SK-N-SH (cell line): Measurements from ENCODE around the gene CXCL1. TPM values are rescaled to one million over a fixed set of nuclear protein-coding genes. Genes with fewer than 3 reads are reported as not detected.

Experiments
- CTCF ChIA-PET: fragments of 300-600, 350-600 bp; formaldehyde crosslinking; extraction: SDS; loops from one replicate; lab custom pipeline; 2021; lab: Yijun Ruan, JAX
- POLR2A ChIA-PET: fragments of 350-600 bp; sonication (Branson Sonifier 250); formaldehyde crosslinking; extraction: SDS; loops from one replicate; lab custom pipeline; 2020; ENCODE audit warnings: antibody characterized with exemption, inconsistent platforms; lab: Yijun Ruan, JAX
- DNase-seq: peaks from one replicate; pipeline ENCODE4 v3.0.0; 2012
- H2AFZ ChIP-seq: fragments of 200-600 bp; sonication (generic); 2 replicates; pipeline ENCODE4 v1.8.1; 2016; ENCODE audit warnings: antibody characterized with exemption, mild to moderate bottlenecking, low read depth
- H3F3A ChIP-seq: fragments of 200-600 bp; sonication (generic); replicated peaks from 2 replicates; pipeline ENCODE3; 2016; ENCODE audit warnings: antibody characterized with exemption, mild to moderate bottlenecking; ENCODE audit not compliant: insufficient read depth
- H3K27ac ChIP-seq, 2 experiments: fragments of 200-500 bp in 1 of 2; fragments of 200-600 bp in 1 of 2; sonication (Bioruptor generic) in 1 of 2; sonication (generic), shearing (Covaris generic) in 1 of 2; 2 replicates each; pipeline versions ENCODE4 v1.5.1 to v1.6.1; 2014 to 2016; ENCODE audit warnings: low read depth in 2 of 2, inconsistent platforms in 1 of 2, low read length in 1 of 2, mild to moderate bottlenecking in 1 of 2, mixed read lengths in 1 of 2
- H3K27me3 ChIP-seq: fragments of 200-600 bp; sonication (generic), shearing (Covaris generic); 2 replicates; pipeline ENCODE4 v1.6.1; 2016; ENCODE audit warnings: mixed run types; ENCODE audit not compliant: insufficient read depth
- H3K36me3 ChIP-seq, 2 experiments: fragments of 200-500 bp in 1 of 2; fragments of 200-600 bp in 1 of 2; sonication (Bioruptor generic) in 1 of 2; sonication (generic) in 1 of 2; replicated peaks in 1 of 2; 2 replicates each; pipeline versions ENCODE3 to v1.5.1; 2014 to 2016; ENCODE audit warnings: low read length in 1 of 2, mild to moderate bottlenecking in 1 of 2; ENCODE audit not compliant: insufficient read depth in 2 of 2, control insufficient read depth in 1 of 2
- H3K4me1 ChIP-seq, 2 experiments: fragments of 200-500 bp in 1 of 2; fragments of 200-600 bp in 1 of 2; sonication (Bioruptor generic) in 1 of 2; sonication (generic), shearing (Covaris generic) in 1 of 2; 2 replicates each; pipeline versions ENCODE4 v1.5.1 to v1.6.1; 2014 to 2016; ENCODE audit warnings: low read depth in 1 of 2, low read length in 1 of 2, mixed run types in 1 of 2; ENCODE audit not compliant: insufficient read depth in 2 of 2, control insufficient read depth in 1 of 2
- H3K4me2 ChIP-seq: fragments of 200-600 bp; sonication (generic), shearing (Covaris generic); 2 replicates; pipeline ENCODE4 v1.6.1; 2017; ENCODE audit warnings: mixed run types
- H3K4me3 ChIP-seq, 2 experiments: fragments of 200-500 bp in 1 of 2; fragments of 200-600 bp in 1 of 2; sonication (Bioruptor generic) in 1 of 2; sonication (generic), shearing (Covaris generic) in 1 of 2; 2 replicates each; pipeline versions ENCODE4 v1.5.1 to v1.8.1; 2014 to 2016; ENCODE audit warnings: low read depth in 2 of 2, inconsistent platforms in 1 of 2, low read length in 1 of 2, mild to moderate bottlenecking in 1 of 2, mixed read lengths in 1 of 2, moderate library complexity in 1 of 2
- H3K79me2 ChIP-seq: fragments of 200-600 bp; sonication (generic); 2 replicates; pipeline ENCODE4 v1.8.1; 2017; ENCODE audit warnings: mild to moderate bottlenecking; ENCODE audit not compliant: insufficient read depth
- H3K9ac ChIP-seq: fragments of 200-600 bp; sonication (generic); 2 replicates; pipeline ENCODE4 v1.6.1; 2017; ENCODE audit warnings: mixed run types
- H3K9me2 ChIP-seq: fragments of 200-600 bp; sonication (generic); 2 replicates; pipeline ENCODE4 v1.6.1; 2017; ENCODE audit warnings: mixed run types
- H3K9me3 ChIP-seq: fragments of 200-600 bp; sonication (generic); 2 replicates; pipeline ENCODE4 v1.6.1; 2017; ENCODE audit warnings: mixed run types, mild to moderate bottlenecking, moderate library complexity
- H4K20me1 ChIP-seq: fragments of 200-600 bp; sonication (generic); 2 replicates; pipeline ENCODE4 v1.6.1; 2017; ENCODE audit warnings: mild to moderate bottlenecking, mixed run types; ENCODE audit not compliant: insufficient read depth
- CHD2 ChIP-seq: fragments of 150-350 bp; IDR thresholded peaks from 2 replicates; pipeline ENCODE4 v1.6.1; 2018; ENCODE audit warnings: low read length; ENCODE audit not compliant: partially characterized antibody
- ELF1 ChIP-seq: IDR thresholded peaks from 2 replicates; pipeline ENCODE4 v1.4.0; 2012
- EZH2phosphoT487 ChIP-seq: fragments of 200-600 bp; sonication (generic); IDR thresholded peaks from 2 replicates; pipeline ENCODE4 v1.6.1; 2017; ENCODE audit warnings: low read depth, mixed run types, mild to moderate bottlenecking, antibody characterized with exemption, moderate library complexity, borderline replicate concordance
- FOSL2 ChIP-seq: IDR thresholded peaks from 2 replicates; pipeline ENCODE4 v1.4.0; 2012; ENCODE audit warnings: low read depth, mild to moderate bottlenecking, moderate library complexity, borderline replicate concordance
- GATA2 ChIP-seq: sonication (generic); formaldehyde crosslinking; IDR thresholded peaks from 2 replicates; pipeline ENCODE4 v1.5.0; 2020; ENCODE audit warnings: mild to moderate bottlenecking, missing genetic modification reagents
- JUND ChIP-seq: IDR thresholded peaks from 2 replicates; pipeline ENCODE4 v1.4.0; 2012
- MEF2A ChIP-seq: IDR thresholded peaks from 2 replicates; pipeline ENCODE4 v1.4.0; 2012; ENCODE audit warnings: low read depth, borderline replicate concordance
- MXI1 ChIP-seq: IDR thresholded peaks from 2 replicates; pipeline ENCODE4 v1.6.1; 2012; ENCODE audit warnings: mild to moderate bottlenecking, low read depth, low read length, improper control_type of control experiment
- NFIC ChIP-seq: IDR thresholded peaks from 2 replicates; pipeline ENCODE4 v1.4.0; 2012; ENCODE audit warnings: borderline replicate concordance
- POLR2AphosphoS5 ChIP-seq: IDR thresholded peaks from 2 replicates; pipeline ENCODE4 v1.6.1; 2012; ENCODE audit warnings: low read depth, low read length
- RAD21 ChIP-seq: IDR thresholded peaks from 2 replicates; pipeline ENCODE4 v1.6.1; 2012; ENCODE audit warnings: mild to moderate bottlenecking, low read length
- RXRA ChIP-seq: IDR thresholded peaks from 2 replicates; pipeline ENCODE4 v1.4.0; 2012; ENCODE audit warnings: low read depth, mild to moderate bottlenecking, borderline replicate concordance
- SIN3A ChIP-seq: IDR thresholded peaks from 2 replicates; pipeline ENCODE4 v1.6.1; 2012; ENCODE audit warnings: low read depth, mild to moderate bottlenecking, low read length, moderate library complexity, borderline replicate concordance
- TCF12 ChIP-seq: IDR thresholded peaks from 2 replicates; pipeline ENCODE4 v1.4.0; 2012
- TEAD4 ChIP-seq: IDR thresholded peaks from 2 replicates; pipeline ENCODE4 v1.4.0; 2012; ENCODE audit warnings: mild to moderate bottlenecking, borderline replicate concordance; ENCODE audit not compliant: insufficient read depth
- WGBS: methylation state at CpG from one replicate; pipeline ENCODE4 v1.1.6; 2017; ENCODE audit warnings: low lambda C conversion rate; 5-methylcytosine and 5-hydroxymethylcytosine counted together
- polyA plus RNA-seq, 3 experiments: library from polyadenylated mRNA; depleted of rRNA; stranded (reverse); fragments of >200 nt; gene quantifications; 2 replicates each; pipeline ENCODE4 v1.2.3, GENCODE V29; 2012
- TF ChIP-seq, protein P1 (sequence below): fragments of 150-350 bp; IDR thresholded peaks from 2 replicates; pipeline ENCODE4 v1.6.1; 2017; ENCODE audit warnings: antibody characterized with exemption, low read length, low read depth, borderline replicate concordance
- TF ChIP-seq, protein P2 (sequence below): IDR thresholded peaks from 2 replicates; pipeline ENCODE4 v1.4.0; 2012; ENCODE audit warnings: low read depth, borderline replicate concordance
- TF ChIP-seq, protein P3 (sequence below): fragments of 200-600 bp; sonication (generic); IDR thresholded peaks from 2 replicates; pipeline ENCODE4 v1.6.1; 2017; ENCODE audit warnings: antibody characterized with exemption, mild to moderate bottlenecking, moderate library complexity
- TF ChIP-seq, protein P4 (sequence below): IDR thresholded peaks from 2 replicates; pipeline ENCODE4 v1.4.0; 2012; ENCODE audit warnings: low read depth, borderline replicate concordance

The CXCL1 gene
- polyA plus RNA-seq, 1 of the 3 experiments (the other 2 are of a cell fraction), result 0.12 TPM

DNA sequence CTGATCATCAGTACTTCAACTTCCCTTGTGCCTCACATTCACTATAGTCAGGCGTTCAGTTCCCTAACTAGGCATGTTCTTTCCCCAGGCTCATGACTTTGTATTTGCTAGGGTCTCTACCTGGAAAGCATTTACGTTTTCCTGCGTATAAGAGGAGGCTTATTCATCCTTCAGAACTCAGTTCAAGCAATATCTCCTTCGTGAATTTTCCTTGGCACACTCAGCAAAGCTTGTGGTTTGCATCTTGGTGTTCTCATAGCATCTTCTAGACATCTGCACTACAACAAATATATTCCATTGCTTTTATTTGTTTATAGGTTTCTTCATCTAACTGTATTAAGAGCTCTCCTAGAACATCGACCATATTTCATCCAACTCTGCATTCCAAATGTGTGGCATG is 30.1 kb upstream of the CXCL1 start:
- Histone ChIP-seq H3K4me1 (no peaks in the 10 kb centered on the region), H3K4me2 (no peak overlapping the region), H4K20me1 (no peaks in the 10 kb centered on the region), H3K9me2 (no peaks in the 10 kb centered on the region), H3K36me3 (no peaks in the 10 kb centered on the region), H2AFZ (no peak overlapping the region), H3K27ac (no peak overlapping the region), H3F3A (peaks cover 4% of the 10 kb centered on the region), H3K9me3 (no peaks in the 10 kb centered on the region), H3K27me3 (peaks cover 13% of the 10 kb centered on the region; the same call in 1 of the 2 replicates), H3K4me3 (no peak overlapping the region), H3K79me2 (no peaks in the 10 kb centered on the region), H3K9ac (no peak overlapping the region)
- CTCF ChIA-PET, result no interaction called here
- DNase-seq, result no peak
- 12% methylated on average over 5 of the region's 5 CpGs for WGBS
- POLR2A ChIA-PET, result no interaction called here
- TF ChIP-seq CHD2 (no peak), POLR2AphosphoS5 (no peak), MEF2A (no peak), RAD21 (no peak), ELF1 (no peak), GATA2 (CRISPR knock-in tag) (no peak), TCF12 (no peak)
- TF ChIP-seq, protein P1, sequence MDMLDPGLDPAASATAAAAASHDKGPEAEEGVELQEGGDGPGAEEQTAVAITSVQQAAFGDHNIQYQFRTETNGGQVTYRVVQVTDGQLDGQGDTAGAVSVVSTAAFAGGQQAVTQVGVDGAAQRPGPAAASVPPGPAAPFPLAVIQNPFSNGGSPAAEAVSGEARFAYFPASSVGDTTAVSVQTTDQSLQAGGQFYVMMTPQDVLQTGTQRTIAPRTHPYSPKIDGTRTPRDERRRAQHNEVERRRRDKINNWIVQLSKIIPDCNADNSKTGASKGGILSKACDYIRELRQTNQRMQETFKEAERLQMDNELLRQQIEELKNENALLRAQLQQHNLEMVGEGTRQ, result no peak
- TF ChIP-seq, protein P2, sequence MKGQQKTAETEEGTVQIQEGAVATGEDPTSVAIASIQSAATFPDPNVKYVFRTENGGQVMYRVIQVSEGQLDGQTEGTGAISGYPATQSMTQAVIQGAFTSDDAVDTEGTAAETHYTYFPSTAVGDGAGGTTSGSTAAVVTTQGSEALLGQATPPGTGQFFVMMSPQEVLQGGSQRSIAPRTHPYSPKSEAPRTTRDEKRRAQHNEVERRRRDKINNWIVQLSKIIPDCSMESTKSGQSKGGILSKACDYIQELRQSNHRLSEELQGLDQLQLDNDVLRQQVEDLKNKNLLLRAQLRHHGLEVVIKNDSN, result no peak
- TF ChIP-seq, all 33 proteins: peak for 0

DNA sequence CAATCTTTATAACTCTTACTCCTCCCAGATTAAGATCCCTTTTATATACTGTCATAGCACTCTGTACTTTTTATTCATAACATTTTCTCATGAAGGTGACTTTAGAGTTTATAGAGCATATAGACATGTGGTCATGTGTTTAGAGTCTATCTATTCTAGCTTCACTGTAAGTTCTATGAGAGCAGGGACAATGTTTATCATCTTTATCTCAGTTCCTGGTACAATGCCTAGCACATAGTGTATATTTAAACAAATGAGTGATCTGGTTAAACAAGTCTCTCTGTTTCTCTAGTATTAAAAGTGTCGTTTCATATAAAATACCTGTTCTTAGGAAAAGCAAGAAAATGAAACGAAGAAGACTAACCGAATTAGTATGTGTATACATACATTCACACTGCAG is 29.5 kb upstream of the CXCL1 start:
- CTCF ChIA-PET, result no interaction called here
- 7% methylated on average over 3 of the region's 3 CpGs for WGBS
- no peaks in the 10 kb centered on the region for H4K20me1 ChIP-seq
- no peaks in the 10 kb centered on the region for H3K36me3 ChIP-seq
- POLR2A ChIA-PET, result no interaction called here
- no peaks in the 10 kb centered on the region for H3K4me1 ChIP-seq
- no peak overlapping the region for H2AFZ ChIP-seq
- no peaks in the 10 kb centered on the region for H3K9me3 ChIP-seq
- H3K4me3 ChIP-seq, result no peak overlapping the region
- no peak overlapping the region for H3K9ac ChIP-seq
- no peak overlapping the region for H3K27ac ChIP-seq
- DNase-seq, result no peak
- 0 out of 2 replicates have a peak, but pooled peaks cover 3% of the 10 kb centered on the region for H3K9me2 ChIP-seq
- H3K4me2 ChIP-seq, result no peak overlapping the region
- peaks cover 4% of the 10 kb centered on the region for H3F3A ChIP-seq
- H3K27me3 ChIP-seq, result peaks cover 13% of the 10 kb centered on the region; the same call in 1 of the 2 replicates
- TF ChIP-seq, protein P3, sequence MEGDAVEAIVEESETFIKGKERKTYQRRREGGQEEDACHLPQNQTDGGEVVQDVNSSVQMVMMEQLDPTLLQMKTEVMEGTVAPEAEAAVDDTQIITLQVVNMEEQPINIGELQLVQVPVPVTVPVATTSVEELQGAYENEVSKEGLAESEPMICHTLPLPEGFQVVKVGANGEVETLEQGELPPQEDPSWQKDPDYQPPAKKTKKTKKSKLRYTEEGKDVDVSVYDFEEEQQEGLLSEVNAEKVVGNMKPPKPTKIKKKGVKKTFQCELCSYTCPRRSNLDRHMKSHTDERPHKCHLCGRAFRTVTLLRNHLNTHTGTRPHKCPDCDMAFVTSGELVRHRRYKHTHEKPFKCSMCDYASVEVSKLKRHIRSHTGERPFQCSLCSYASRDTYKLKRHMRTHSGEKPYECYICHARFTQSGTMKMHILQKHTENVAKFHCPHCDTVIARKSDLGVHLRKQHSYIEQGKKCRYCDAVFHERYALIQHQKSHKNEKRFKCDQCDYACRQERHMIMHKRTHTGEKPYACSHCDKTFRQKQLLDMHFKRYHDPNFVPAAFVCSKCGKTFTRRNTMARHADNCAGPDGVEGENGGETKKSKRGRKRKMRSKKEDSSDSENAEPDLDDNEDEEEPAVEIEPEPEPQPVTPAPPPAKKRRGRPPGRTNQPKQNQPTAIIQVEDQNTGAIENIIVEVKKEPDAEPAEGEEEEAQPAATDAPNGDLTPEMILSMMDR, result no peak
- TF ChIP-seq RXRA (no peak), TEAD4 (no peak), FOSL2 (no peak), JUND (no peak), EZH2phosphoT487 (no peak), NFIC (no peak), MXI1 (no peak), SIN3A (no peak)
- TF ChIP-seq, protein P2, result no peak
- TF ChIP-seq, protein P4, sequence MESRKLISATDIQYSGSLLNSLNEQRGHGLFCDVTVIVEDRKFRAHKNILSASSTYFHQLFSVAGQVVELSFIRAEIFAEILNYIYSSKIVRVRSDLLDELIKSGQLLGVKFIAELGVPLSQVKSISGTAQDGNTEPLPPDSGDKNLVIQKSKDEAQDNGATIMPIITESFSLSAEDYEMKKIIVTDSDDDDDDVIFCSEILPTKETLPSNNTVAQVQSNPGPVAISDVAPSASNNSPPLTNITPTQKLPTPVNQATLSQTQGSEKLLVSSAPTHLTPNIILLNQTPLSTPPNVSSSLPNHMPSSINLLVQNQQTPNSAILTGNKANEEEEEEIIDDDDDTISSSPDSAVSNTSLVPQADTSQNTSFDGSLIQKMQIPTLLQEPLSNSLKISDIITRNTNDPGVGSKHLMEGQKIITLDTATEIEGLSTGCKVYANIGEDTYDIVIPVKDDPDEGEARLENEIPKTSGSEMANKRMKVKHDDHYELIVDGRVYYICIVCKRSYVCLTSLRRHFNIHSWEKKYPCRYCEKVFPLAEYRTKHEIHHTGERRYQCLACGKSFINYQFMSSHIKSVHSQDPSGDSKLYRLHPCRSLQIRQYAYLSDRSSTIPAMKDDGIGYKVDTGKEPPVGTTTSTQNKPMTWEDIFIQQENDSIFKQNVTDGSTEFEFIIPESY, result no peak
- TF ChIP-seq, protein P1, result no peak
- H3K79me2 ChIP-seq, result no peaks in the 10 kb centered on the region
